OCI-LY3 (cell line): ENCODE results near the gene TPGS2.

ENCODE experiments used
- H2AFZ ChIP-seq: fragments of 200-600, 300-600 bp; shearing (Covaris generic); 2 replicates; pipeline ENCODE4 v1.6.0; 2014; ENCODE audit warnings: antibody characterized with exemption, low read depth, low read length
- H3K27ac ChIP-seq: fragments of 200-600, 300-600 bp; sonication (generic); 2 replicates; pipeline ENCODE4 v1.5.1; 2014; ENCODE audit warnings: mild to moderate bottlenecking, low read length, moderate library complexity, mixed read lengths
- H3K27me3 ChIP-seq: fragments of 200-600, 300-600 bp; sonication (generic); 2 replicates; pipeline ENCODE4 v1.6.1; 2014; ENCODE audit warnings: low read depth, low read length, mixed read lengths
- H3K36me3 ChIP-seq: fragments of 200-600, 300-600 bp; sonication (generic); replicated peaks from 2 replicates; pipeline ENCODE3; 2014; ENCODE audit warnings: low read depth, low read length, mixed read lengths
- H3K4me1 ChIP-seq: fragments of 300-600, 200-600 bp; sonication (generic); 2 replicates; pipeline ENCODE4 v1.6.1; 2014; ENCODE audit warnings: low read length, mixed read lengths
- H3K4me2 ChIP-seq: fragments of 200-600, 300-600 bp; sonication (generic); 2 replicates; pipeline ENCODE4 v1.6.1; 2014; ENCODE audit warnings: low read length, mixed read lengths
- H3K4me3 ChIP-seq: fragments of 300-600, 200-600 bp; sonication (generic); 2 replicates; pipeline ENCODE4 v1.5.1; 2014; ENCODE audit warnings: antibody characterized with exemption, mild to moderate bottlenecking, low read length, moderate library complexity
- H3K79me2 ChIP-seq: fragments of 300-600, 200-600 bp; shearing (Covaris generic); 2 replicates; pipeline ENCODE4 v1.6.1; 2014; ENCODE audit warnings: mild to moderate bottlenecking, low read length, mixed read lengths
- H3K9ac ChIP-seq: fragments of 300-600, 200-600 bp; shearing (Covaris generic); 2 replicates; pipeline ENCODE4 v1.6.0; 2014; ENCODE audit warnings: mild to moderate bottlenecking, low read length, moderate library complexity
- H3K9me3 ChIP-seq: fragments of 200-600, 300-600 bp; shearing (Covaris generic); 2 replicates; pipeline ENCODE4 v1.6.1; 2014; ENCODE audit warnings: low read length, mixed read lengths; ENCODE audit not compliant: insufficient read depth
- H4K20me1 ChIP-seq: fragments of 200-600, 300-600 bp; sonication (generic); 2 replicates; pipeline ENCODE4 v1.6.1; 2016; ENCODE audit warnings: low read length, mixed read lengths; ENCODE audit not compliant: insufficient read depth
- EZH2phosphoT487 ChIP-seq: fragments of 200-600 bp; shearing (Covaris generic); IDR thresholded peaks from 2 replicates; pipeline ENCODE4 v1.6.1; 2018; ENCODE audit warnings: antibody characterized with exemption, mixed run types, low read depth
- TF ChIP-seq, protein P1 (sequence below): fragments of 200-600, 300-600 bp; sonication (generic); IDR thresholded peaks from 2 replicates; pipeline ENCODE4 v1.5.1; 2014; ENCODE audit warnings: antibody characterized with exemption, low read length, low read depth

The TPGS2 gene

DNA sequence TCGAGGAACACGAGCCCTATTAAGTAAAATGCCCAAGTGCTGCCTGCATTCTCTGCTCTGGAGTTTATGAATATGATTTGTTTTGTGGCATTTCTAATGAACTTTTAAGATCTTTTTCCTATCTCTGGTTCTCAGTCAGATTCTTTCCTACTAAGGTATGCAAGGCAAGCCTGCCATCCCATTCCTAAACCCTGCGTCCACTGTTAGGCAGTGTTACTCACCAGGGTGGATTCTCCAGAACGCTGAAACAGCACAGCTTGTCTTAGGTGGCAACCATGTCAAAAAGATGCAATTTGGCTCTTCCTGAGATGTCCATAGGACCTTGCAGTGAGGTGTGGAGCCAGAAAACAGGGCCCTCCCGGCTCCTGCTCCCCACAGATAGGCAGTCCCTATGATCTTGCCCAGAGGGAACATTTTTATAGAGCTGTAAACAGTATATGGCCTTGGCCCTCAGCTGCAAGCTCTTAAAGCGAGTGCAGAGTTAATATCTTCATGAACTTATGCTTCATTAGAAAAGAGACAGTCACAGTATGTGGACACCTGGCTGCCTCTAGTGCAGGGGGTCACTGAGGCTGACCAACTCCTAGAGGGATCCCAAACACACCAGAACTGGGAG lies 84.4 kb downstream of the TPGS2 start:
- Histone ChIP-seq H3K4me3 (no peak overlapping the region), H3K27me3 (no peaks in the 10 kb centered on the region), H3K4me2 (no peak overlapping the region), H3K9me3 (no peaks in the 10 kb centered on the region), H3K9ac (no peak overlapping the region), H3K36me3 (no peaks in the 10 kb centered on the region), H3K4me1 (no peaks in the 10 kb centered on the region), H3K27ac (no peak overlapping the region), H4K20me1 (no peaks in the 10 kb centered on the region), H3K79me2 (no peaks in the 10 kb centered on the region), H2AFZ (no peak overlapping the region)
- TF ChIP-seq, protein P1, sequence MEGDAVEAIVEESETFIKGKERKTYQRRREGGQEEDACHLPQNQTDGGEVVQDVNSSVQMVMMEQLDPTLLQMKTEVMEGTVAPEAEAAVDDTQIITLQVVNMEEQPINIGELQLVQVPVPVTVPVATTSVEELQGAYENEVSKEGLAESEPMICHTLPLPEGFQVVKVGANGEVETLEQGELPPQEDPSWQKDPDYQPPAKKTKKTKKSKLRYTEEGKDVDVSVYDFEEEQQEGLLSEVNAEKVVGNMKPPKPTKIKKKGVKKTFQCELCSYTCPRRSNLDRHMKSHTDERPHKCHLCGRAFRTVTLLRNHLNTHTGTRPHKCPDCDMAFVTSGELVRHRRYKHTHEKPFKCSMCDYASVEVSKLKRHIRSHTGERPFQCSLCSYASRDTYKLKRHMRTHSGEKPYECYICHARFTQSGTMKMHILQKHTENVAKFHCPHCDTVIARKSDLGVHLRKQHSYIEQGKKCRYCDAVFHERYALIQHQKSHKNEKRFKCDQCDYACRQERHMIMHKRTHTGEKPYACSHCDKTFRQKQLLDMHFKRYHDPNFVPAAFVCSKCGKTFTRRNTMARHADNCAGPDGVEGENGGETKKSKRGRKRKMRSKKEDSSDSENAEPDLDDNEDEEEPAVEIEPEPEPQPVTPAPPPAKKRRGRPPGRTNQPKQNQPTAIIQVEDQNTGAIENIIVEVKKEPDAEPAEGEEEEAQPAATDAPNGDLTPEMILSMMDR: no peak
- TF ChIP-seq EZH2phosphoT487: no peak
